Ascending aorta (tissue), 2 donors: ENCODE data around the gene CCER1. TPM values are rescaled to one million over a fixed set of nuclear protein-coding genes. Genes with fewer than 3 reads are reported as not detected.
A peak's percentile ranks its signal among the peaks of the same experiment; 100 is the strongest.

ENCODE experiments used
- DNase-seq, 2 donors: peaks; one replicate each; pipeline ENCODE4 v3.0.0-alpha.2; 2019; ENCODE audit warnings: low spot score in 2 of 2
- H3K27ac ChIP-seq, 2 donors: fragments of 200-600 bp; sonication (generic); one replicate each; pipeline ENCODE4 v1.5.1; 2016 to 2017; ENCODE audit warnings: mild to moderate bottlenecking in 1 of 2
- H3K27me3 ChIP-seq: fragments of 200-600 bp; sonication (generic); one replicate; pipeline ENCODE4 v1.5.1; 2017
- H3K36me3 ChIP-seq, 2 donors: fragments of 200-600 bp; sonication (generic); one replicate each; pipeline ENCODE4 v1.5.1; 2016
- H3K4me1 ChIP-seq, 2 donors: fragments of 200-600 bp; sonication (generic); one replicate each; pipeline ENCODE4 v1.5.1; 2016 to 2017; ENCODE audit warnings: mild to moderate bottlenecking in 1 of 2
- H3K4me3 ChIP-seq, 2 donors: fragments of 200-600 bp; sonication (generic); one replicate each; pipeline ENCODE4 v1.5.1; 2016 to 2017; ENCODE audit warnings: mild to moderate bottlenecking in 1 of 2
- H3K9me3 ChIP-seq, 2 donors: fragments of 200-600 bp; sonication (generic); one replicate each; pipeline ENCODE4 v1.5.1; 2016
- CTCF ChIP-seq, 3 experiments: fragments of 200-600 bp in 2 of 3; fragments of 450-650 bp in 1 of 3; sonication (generic) in 2 of 3; IDR thresholded peaks; one replicate each; pipeline ENCODE4 v1.5.1; 2016 to 2019; ENCODE audit warnings: antibody characterized with exemption in 3 of 3, mild to moderate bottlenecking in 1 of 3, moderate library complexity in 1 of 3
- intact Hi-C: fragments of 100-400 bp; cut with DNase I; formaldehyde crosslinking; loops from one replicate; pipeline ENCODE4 v1.15.1; 2023
- total RNA-seq: library from RNA; depleted of rRNA; stranded (reverse); fragments of >200 nt; gene quantifications from one replicate; pipeline ENCODE4 v1.1.0, GENCODE V29; 2016

The CCER1 gene
- total RNA-seq, 1 donor from 2014 or later: not detected

- no peak for DNase-seq
- intact Hi-C loops: no loop called here
- Histone ChIP-seq H3K4me1 (no peaks in the 10 kb centered on the region), H3K27ac (no peak overlapping the region), H3K4me3 (no peak overlapping the region), H3K36me3 (no peaks in the 10 kb centered on the region), H3K27me3 (no peaks in the 10 kb centered on the region), H3K9me3 (no peaks in the 10 kb centered on the region)
- TF ChIP-seq CTCF (IDR thresholded peaks at IDR 0.05): no peak
Measured at GRCh38 chr12:90969346-90969745, 14.4 kb upstream of the CCER1 start.

- no peak for DNase-seq
- intact Hi-C loops: no loop called here
- TF ChIP-seq CTCF (IDR thresholded peaks at IDR 0.05): no peak
- no peak overlapping the region for H3K27ac ChIP-seq
- H3K27me3 ChIP-seq: no peaks in the 10 kb centered on the region
- no peaks in the 10 kb centered on the region for H3K9me3 ChIP-seq
- no peaks in the 10 kb centered on the region for H3K36me3 ChIP-seq
- no peak overlapping the region for H3K4me3 ChIP-seq
- no peaks in the 10 kb centered on the region for H3K4me1 ChIP-seq
Measured at GRCh38 chr12:90965204-90965603, 10.2 kb upstream of the CCER1 start.

GRCh38 chr12:90964616-90965015 lies 9.6 kb upstream of the CCER1 start:
- intact Hi-C loops: no loop called here
- Histone ChIP-seq H3K9me3 (no peaks in the 10 kb centered on the region), H3K36me3 (no peaks in the 10 kb centered on the region), H3K27me3 (no peaks in the 10 kb centered on the region), H3K27ac (no peak overlapping the region), H3K4me3 (no peak overlapping the region), H3K4me1 (no peaks in the 10 kb centered on the region)
- no peak for DNase-seq
- no peak for TF ChIP-seq CTCF (IDR thresholded peaks at IDR 0.05)

- Histone ChIP-seq H3K36me3 (no peaks in the 10 kb centered on the region), H3K27ac (no peak overlapping the region), H3K9me3 (no peaks in the 10 kb centered on the region), H3K4me1 (no peaks in the 10 kb centered on the region), H3K27me3 (no peaks in the 10 kb centered on the region), H3K4me3 (no peak overlapping the region)
- TF ChIP-seq CTCF (IDR thresholded peaks at IDR 0.05): no peak
- DNase-seq: no peak
- intact Hi-C loops: no loop called here
Measured at GRCh38 chr12:90963946-90964345, 9.0 kb upstream of the CCER1 start.

- Histone ChIP-seq H3K4me1 (no peaks in the 10 kb centered on the region), H3K27ac (no peak overlapping the region), H3K4me3 (no peak overlapping the region), H3K27me3 (no peaks in the 10 kb centered on the region), H3K36me3 (no peaks in the 10 kb centered on the region), H3K9me3 (no peaks in the 10 kb centered on the region)
- no peak for TF ChIP-seq CTCF (IDR thresholded peaks at IDR 0.05)
- intact Hi-C loops: no loop called here
- no peak for DNase-seq
Measured at GRCh38 chr12:90961154-90961553, 6.2 kb upstream of the CCER1 start.

GRCh38 chr12:90959538-90960139 lies 4.7 kb upstream of the CCER1 start:
- TF ChIP-seq CTCF (IDR thresholded peaks at IDR 0.05): peak in 2 of 3 experiments; percentile 63 to 71
- no peak for DNase-seq
- intact Hi-C loops: loop anchor here (10.0 kb wide), 1 partner anchor 1415 kb away; no protein-coding TSS in a partner anchor
- no peak overlapping the region for H3K27ac ChIP-seq
- H3K36me3 ChIP-seq: no peaks in the 10 kb centered on the region
- no peaks in the 10 kb centered on the region for H3K4me1 ChIP-seq
- H3K27me3 ChIP-seq: no peaks in the 10 kb centered on the region
- H3K9me3 ChIP-seq: no peaks in the 10 kb centered on the region
- no peak overlapping the region for H3K4me3 ChIP-seq
